KMS-11 (cell line): Measurements from ENCODE around the gene FAF1.
"Not testable (repeated sequence)": the region's sequence is repeated elsewhere in the genome, so short reads cannot be mapped to it uniquely, and the experiment has no call there.

Experiments used
- H2AFZ ChIP-seq: fragments of 200-600 bp; sonication (generic); 2 replicates; pipeline ENCODE4 v1.6.1; 2016; ENCODE audit warnings: antibody characterized with exemption, mixed run types, low read depth
- H3K27ac ChIP-seq: fragments of 200-600 bp; sonication (generic); 2 replicates; pipeline ENCODE4 v1.6.1; 2016; ENCODE audit warnings: mild to moderate bottlenecking, mixed run types
- H3K27me3 ChIP-seq: fragments of 200-600 bp; sonication (generic); 2 replicates; pipeline ENCODE4 v1.6.1; 2017; ENCODE audit warnings: mild to moderate bottlenecking, low read depth, mixed run types, moderate library complexity; ENCODE audit not compliant: insufficient read depth
- H3K36me3 ChIP-seq: fragments of 200-600 bp; sonication (generic); 2 replicates; pipeline ENCODE4 v1.6.1; 2017; ENCODE audit warnings: mild to moderate bottlenecking, mixed run types; ENCODE audit not compliant: insufficient read depth
- H3K4me1 ChIP-seq: fragments of 200-600 bp; sonication (generic); 2 replicates; pipeline ENCODE4 v1.6.1; 2016; ENCODE audit warnings: mild to moderate bottlenecking, low read depth, mixed run types; ENCODE audit not compliant: poor library complexity, severe bottlenecking
- H3K4me2 ChIP-seq: fragments of 200-600 bp; sonication (generic); 2 replicates; pipeline ENCODE4 v1.7.0; 2016; ENCODE audit warnings: mild to moderate bottlenecking, mixed run types
- H3K4me3 ChIP-seq: fragments of 200-600 bp; sonication (generic); IDR thresholded peaks from 2 replicates; pipeline ENCODE4 v1.6.1; 2017; ENCODE audit warnings: low read depth, low read length, mixed read lengths; ENCODE audit not compliant: insufficient read depth
- H3K79me2 ChIP-seq: fragments of 200-600 bp; sonication (generic); 2 replicates; pipeline ENCODE4 v1.6.1; 2016; ENCODE audit warnings: low read depth, mixed run types; ENCODE audit not compliant: insufficient read depth
- H3K9ac ChIP-seq: fragments of 200-600 bp; sonication (generic); 2 replicates; pipeline ENCODE4 v1.6.1; 2016; ENCODE audit warnings: mild to moderate bottlenecking, mixed run types
- H4K20me1 ChIP-seq: fragments of 200-600 bp; sonication (generic); 2 replicates; pipeline ENCODE4 v1.6.1; 2016; ENCODE audit warnings: mild to moderate bottlenecking, mixed run types; ENCODE audit not compliant: insufficient read depth
- TF ChIP-seq, protein P1 (sequence below): fragments of 200-600 bp; sonication (generic); conservative IDR thresholded peaks from 2 replicates; pipeline ENCODE4 v1.6.1; 2017; ENCODE audit warnings: low read depth, mild to moderate bottlenecking, antibody characterized with exemption, low read length, moderate library complexity, mixed read lengths

FAF1 gene

DNA sequence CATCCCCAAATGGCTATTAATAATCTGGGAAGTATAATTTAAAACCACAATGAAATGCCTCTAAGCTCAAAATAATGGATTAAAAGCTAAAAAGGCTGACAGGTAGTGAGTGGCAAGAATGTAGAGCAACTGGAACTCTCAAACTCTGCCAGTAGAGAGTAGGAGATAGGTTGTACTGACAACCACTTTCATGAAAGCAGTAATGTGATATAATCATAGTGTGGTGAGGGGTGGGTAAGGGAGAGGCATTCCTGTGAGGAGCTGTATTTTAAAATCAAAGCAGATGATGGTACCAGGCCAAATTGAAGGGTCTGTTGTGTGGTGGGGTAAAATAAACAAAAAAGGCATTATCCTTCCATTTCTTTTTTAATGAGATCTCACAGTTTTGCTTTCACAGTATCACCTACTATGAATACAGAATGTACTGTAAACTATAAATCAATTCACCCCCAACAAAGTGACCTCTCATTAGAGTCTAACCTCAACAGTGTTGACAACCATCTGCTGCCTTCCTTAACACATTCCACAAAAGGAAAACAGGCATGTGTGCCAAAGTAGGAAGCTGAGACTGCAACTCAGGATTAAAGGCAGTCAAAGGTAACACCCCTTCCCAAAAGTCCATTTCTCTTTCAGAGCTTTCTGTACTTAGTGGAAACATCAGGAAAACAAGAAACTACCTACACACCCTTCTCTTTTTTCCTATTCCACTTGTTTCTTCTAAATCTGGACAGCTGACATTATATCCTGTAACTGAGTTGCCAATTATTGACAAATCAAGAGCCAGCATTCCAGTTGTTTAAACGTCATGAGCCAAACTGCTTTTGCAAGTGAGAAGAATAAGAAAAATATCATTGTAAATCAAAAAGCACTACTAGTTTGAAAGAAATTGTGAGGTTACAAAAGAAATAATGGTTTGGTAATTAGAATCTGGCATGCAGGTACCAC, 130.8 kb downstream of the FAF1 start:
- H3K79me2 ChIP-seq = no peaks in the 10 kb centered on the region
- H3K4me1 ChIP-seq = no peaks in the 10 kb centered on the region
- no peak overlapping the region for H3K9ac ChIP-seq
- H3K36me3 ChIP-seq = no peaks in the 10 kb centered on the region
- no peak overlapping the region for H3K27ac ChIP-seq
- no peaks in the 10 kb centered on the region for H3K27me3 ChIP-seq
- no peak overlapping the region for H2AFZ ChIP-seq
- no peaks in the 10 kb centered on the region for H4K20me1 ChIP-seq
- TF ChIP-seq, protein P1, sequence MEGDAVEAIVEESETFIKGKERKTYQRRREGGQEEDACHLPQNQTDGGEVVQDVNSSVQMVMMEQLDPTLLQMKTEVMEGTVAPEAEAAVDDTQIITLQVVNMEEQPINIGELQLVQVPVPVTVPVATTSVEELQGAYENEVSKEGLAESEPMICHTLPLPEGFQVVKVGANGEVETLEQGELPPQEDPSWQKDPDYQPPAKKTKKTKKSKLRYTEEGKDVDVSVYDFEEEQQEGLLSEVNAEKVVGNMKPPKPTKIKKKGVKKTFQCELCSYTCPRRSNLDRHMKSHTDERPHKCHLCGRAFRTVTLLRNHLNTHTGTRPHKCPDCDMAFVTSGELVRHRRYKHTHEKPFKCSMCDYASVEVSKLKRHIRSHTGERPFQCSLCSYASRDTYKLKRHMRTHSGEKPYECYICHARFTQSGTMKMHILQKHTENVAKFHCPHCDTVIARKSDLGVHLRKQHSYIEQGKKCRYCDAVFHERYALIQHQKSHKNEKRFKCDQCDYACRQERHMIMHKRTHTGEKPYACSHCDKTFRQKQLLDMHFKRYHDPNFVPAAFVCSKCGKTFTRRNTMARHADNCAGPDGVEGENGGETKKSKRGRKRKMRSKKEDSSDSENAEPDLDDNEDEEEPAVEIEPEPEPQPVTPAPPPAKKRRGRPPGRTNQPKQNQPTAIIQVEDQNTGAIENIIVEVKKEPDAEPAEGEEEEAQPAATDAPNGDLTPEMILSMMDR = no peak
- H3K4me3 ChIP-seq = no peak overlapping the region
- no peak overlapping the region for H3K4me2 ChIP-seq

DNA sequence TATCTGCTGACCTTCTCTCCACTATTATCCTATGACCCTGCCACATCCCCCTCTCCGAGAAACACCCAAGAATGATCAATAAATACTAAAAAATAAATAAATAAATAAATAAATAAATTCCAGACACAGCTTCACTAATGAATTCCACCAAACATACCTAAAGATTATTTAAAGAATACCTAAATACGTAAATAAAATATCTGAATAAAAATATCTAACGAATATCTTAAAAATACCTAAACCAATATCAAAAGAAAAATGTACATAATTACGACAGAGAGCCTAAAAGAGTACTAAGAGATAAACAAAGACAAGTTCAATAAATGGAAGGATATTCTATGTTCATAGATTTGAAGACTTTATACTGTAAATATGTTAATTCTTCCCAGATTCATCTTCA, 132.5 kb downstream of the FAF1 start:
- Histone ChIP-seq H3K4me2 (no peak overlapping the region), H2AFZ (no peak overlapping the region), H4K20me1 (no peaks in the 10 kb centered on the region), H3K4me1 (no peaks in the 10 kb centered on the region), H3K27ac (no peak overlapping the region), H3K36me3 (no peaks in the 10 kb centered on the region), H3K9ac (no peak overlapping the region), H3K4me3 (no peak overlapping the region), H3K27me3 (no peaks in the 10 kb centered on the region), H3K79me2 (no peaks in the 10 kb centered on the region)
- TF ChIP-seq, protein P1 = no peak

DNA sequence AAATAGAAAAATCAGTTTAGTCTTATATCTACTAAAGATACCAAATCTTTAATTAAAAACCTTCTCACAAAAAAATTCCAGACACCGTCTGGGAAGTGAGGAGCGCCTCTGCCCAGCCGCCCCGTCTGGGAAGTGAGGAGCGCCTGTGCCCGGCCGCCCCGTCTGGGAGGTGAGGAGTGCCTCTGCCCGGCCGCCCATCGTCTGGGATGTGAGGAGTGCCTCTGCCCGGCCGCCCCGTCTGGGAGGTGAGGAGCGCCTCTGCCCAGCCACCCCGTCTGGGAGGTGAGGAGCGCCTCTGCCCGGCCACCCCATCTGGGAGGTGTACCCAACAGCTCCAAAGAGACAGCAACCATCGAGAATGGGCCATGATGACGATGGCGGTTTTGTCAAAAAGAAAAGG, 133.3 kb downstream of the FAF1 start:
- not testable (repeated sequence) for H3K36me3 ChIP-seq, H3K79me2 ChIP-seq, H3K4me3 ChIP-seq, H4K20me1 ChIP-seq, H3K4me1 ChIP-seq, H3K4me2 ChIP-seq, H2AFZ ChIP-seq, H3K9ac ChIP-seq, H3K27ac ChIP-seq, H3K27me3 ChIP-seq

DNA sequence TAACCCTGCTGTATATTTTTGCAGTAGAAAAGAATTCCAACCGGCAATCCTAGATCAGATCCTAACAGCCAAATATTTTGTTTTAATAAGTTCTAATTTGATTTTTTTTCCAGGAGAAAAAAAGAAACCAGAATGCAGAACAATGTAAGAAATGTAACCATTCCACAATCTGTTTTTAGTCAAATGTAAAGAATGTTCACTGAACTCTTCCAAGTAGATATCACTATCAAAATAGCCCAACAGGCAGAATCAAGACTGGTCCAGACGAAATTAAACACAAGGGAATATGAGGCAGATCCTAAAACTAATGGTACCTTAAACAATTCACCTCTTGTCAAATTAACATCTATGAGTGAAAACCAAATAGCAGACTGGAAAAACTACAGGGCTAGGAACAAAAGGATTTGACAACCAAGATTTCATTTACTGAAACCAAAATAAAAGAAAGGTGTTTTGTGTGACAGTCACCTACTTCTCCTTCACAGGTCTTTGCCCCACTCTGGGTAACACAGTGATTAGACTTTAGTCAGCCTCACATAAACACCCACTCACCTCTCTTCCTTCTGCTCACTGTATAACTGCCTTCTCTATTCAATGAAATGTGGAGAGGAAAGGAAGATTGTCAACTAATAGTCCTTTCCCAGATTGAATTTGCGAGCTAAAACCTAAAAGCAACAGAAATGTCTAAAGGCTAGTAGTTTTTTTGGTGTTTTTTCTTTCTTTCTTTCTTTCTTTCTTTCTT, 137.9 kb downstream of the FAF1 start:
- Histone ChIP-seq H3K4me1 (peaks cover 9% of the 10 kb centered on the region), H4K20me1 (no peaks in the 10 kb centered on the region), H3K4me3 (no peak overlapping the region), H3K4me2 (no peak overlapping the region), H3K9ac (no peak overlapping the region), H3K79me2 (no peaks in the 10 kb centered on the region), H3K27ac (no peak overlapping the region), H2AFZ (no peak overlapping the region), H3K36me3 (no peaks in the 10 kb centered on the region), H3K27me3 (no peaks in the 10 kb centered on the region)
- TF ChIP-seq, protein P1 = no peak
